Neural progenitor cell (in vitro differentiated cells): ENCODE measurements around the gene TPPP2.
A peak's percentile ranks its signal among the peaks of the same experiment; 100 is the strongest.

Experiments used
- CTCF ChIP-seq: fragments of 200-600 bp; sonication (generic); IDR thresholded peaks from 2 replicates; pipeline ENCODE4 v1.5.1; 2017; ENCODE audit warnings: antibody characterized with exemption, mild to moderate bottlenecking
- EZH2phosphoT487 ChIP-seq: fragments of 200-600 bp; sonication (generic); IDR thresholded peaks from 2 replicates; pipeline ENCODE4 v1.6.1; 2017; ENCODE audit warnings: antibody characterized with exemption

DNA sequence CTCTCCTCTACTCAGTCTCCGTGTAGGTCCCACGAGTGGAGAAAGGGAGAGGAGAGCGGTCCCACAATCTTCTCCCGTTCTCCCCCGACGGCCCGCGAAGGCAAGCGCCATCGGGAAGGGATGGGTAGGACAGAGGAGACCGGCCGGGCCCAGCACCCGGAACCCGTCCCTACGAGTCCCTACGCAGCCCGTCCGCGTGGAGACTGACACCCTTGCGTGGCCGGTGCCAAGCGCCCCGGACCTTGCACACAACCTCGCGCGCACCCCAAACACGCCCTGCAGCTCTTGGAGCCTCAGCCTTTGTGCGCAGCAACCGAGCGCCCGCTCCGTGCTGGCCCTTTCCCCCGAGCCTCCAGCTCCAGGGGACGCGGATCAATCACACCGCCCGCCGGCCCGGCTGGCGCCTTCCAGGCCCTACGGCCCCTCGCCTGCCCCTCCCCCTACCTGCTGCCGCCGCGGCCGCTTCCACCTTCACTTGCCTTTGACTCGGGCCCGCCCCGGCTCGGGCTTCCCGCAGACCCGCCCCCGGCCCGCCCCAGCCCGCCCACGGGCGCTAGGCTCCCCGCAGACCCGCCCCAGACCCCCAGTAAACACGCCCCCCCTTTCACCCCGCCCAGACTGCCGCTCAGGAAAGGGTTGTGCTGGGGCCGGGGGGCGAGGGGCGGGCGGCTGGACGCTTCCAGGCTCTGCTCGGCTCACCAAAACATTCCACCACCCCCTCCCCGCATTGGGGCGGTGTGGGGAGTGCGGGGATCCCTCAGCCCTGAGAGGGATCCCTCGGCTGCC is 5.2 kb upstream of the TPPP2 start, which contains the start of gene NDRG2:
- TF ChIP-seq CTCF (no peak), EZH2phosphoT487 (peak; percentile 19)
